HG02571 (cell line): ENCODE results near the gene BFSP2.
"Not testable (repeated sequence)": the region's sequence is repeated elsewhere in the genome, so short reads cannot be mapped to it uniquely, and the experiment has no call there.

Experiments
- ATAC-seq: cut with Tn5 transposase; IDR thresholded peaks from one replicate; pipeline ENCODE4 v1.9.1; 2021; ENCODE audit warnings: mild to moderate bottlenecking, moderate library complexity; ENCODE audit not compliant: unreplicated experiment

BFSP2 gene

DNA sequence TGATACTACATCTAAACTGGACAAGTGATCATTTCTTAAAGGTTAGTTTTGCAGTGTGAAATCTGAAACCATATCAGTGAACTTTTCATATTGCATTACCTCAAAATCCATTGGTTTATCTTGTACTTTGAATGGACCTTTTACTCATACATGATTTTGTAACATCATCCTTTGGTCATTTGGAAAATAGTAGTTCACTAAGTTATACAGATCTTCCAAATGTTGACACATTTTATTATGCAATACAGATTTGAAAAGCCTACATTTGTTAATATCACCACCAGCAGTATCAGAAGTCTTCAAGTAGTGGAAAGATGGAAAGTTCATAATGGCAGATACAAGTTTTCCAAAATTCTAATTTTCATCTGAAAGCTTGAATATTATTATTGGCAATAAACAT lies 109.6 kb downstream of the BFSP2 start:
- ATAC-seq, result no peak

DNA sequence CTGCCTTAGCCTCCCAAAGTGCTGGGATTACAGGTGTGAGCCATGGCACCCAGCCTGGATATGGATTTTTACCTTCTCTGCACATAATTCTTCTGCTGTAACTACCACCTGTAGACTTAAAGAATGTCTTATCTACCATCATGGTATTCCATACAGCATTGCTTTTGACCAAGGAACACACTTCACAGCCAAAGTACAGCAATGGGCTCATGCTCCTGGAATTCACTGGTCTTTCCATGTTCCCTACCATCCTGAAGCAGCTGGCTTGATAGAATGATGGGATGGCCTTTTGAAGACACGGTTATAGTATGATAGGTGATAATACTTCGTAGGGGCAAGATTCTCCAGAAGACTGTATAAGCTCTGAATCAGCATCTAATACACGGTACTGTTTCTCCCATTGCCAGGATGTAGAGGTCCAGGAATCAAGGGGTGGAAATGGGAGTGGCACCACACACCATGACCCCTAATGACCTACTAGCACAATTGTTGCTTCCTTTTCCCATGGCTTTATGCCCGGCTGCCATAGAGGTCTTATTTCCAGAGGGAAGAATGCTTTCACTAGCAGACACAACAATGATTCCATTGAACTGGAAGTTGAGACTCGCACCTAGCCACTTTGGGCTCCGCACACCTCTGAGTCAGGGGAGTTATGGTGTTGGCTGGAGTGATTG lies 112.7 kb downstream of the BFSP2 start:
- ATAC-seq, result no peak

DNA sequence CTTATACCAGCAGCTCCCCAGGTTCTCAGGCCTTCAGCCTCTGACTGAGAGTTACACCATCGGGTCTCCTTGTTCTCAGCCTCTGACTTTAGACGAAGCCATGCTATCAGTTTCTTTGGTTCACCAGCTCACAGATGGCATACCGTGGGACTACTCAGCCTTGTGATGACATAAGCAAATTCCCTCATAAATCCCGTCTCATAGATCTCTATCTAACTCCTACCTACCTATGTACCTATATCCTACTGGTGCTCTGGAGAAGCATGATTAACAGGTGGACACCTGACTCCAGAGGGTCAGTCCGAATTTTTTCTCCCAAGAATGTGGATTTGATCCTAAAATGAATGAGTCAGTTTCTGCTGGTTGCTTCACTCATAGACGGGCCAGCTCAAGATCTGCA lies 114.6 kb downstream of the BFSP2 start:
- no peak for ATAC-seq

DNA sequence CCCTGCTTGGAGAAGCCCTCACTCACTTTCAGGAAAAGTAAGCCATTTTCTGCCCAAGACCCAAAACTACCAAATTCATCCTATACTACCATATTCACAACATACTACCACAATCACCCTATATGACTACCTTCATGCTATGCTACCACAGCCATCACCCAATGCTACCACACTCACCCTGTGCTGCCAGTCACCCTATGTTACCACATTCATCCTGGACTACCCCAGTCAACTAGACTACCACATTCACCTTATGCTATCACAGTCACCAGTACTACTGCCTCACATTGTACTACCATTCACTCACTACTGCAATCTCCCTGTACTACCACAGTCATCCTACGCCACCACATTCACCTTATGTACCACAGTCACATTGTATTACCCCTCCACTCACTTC lies 115.3 kb downstream of the BFSP2 start:
- ATAC-seq, result no peak

DNA sequence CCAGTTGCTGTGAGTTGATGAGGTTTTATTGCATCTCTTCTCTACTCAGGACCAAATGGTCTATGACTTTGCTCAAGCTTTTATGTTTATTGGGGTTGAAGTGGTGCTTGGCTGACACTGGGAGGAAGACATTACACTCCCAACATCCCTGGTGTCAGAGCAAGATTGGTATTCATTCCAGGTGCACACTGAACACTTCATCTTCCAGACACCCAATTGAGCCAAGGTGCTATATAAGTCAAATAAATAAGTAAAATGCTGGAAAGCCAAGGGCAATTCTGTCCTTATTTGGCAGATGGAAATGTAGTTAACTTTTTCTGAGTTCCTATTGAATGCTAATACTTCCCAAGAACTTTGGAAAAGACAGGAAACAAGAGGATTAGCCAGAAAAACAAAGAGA lies 120.4 kb downstream of the BFSP2 start:
- no peak for ATAC-seq

DNA sequence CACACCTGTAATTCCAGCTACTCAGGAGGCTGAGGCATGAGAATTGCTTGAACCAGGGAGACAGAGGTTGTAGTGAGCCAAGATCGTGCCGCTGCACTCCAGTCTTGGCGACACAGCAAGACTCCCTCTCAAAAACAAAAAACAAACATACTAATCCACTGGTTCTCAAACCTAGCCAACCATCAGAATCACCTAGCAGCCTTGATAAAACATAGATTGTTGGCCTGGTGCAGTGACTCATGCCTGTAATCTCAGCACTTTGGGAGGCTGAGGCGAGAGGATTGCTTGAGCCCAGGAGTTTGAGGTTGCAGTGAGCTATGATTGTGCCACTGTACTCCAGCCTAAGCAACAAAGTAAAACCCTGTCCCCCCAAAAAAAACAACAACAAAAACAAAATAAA lies 121.1 kb downstream of the BFSP2 start:
- not testable (repeated sequence) for ATAC-seq

DNA sequence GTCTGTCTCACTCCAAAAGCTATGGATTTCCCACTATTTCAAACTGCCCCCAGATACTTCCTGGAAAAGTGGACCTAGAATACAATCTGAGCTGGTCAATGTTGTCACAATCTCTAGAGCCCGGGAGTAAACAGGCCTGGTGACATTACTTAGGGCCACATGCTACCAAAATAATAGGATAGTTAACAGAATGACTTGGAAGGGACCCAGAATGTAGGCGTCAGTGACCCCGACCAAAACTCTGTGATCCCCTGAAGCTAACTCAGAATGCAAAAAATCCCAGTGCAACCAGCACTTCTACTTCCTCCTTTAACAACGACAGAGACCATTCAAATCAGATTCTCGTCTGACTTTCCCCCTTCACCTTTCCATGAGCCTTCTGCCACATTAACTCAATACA lies 122.1 kb downstream of the BFSP2 start:
- no peak for ATAC-seq

DNA sequence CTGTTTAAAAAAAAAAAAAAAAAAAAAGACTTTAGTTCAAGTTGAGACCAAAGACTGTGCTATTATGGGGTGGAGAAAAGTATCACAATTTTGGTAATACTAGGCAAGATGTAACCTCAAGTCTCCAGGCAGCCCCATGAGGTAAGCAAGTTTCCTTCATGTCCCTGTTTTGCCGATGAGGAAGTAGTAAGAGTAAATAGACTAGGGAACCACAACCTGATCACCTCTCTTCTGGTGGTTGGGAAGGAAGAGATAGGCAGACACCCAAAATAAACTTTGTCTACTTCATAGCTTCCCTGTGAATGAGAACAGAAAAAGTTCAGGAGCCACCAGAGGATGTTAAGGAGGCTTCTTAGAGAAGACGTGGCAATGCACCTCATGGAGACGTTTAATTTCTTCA lies 123.9 kb downstream of the BFSP2 start:
- ATAC-seq, result not testable (repeated sequence)
